GM12878 (cell line): Measurements from ENCODE around the gene RPUSD3. TPM values are rescaled to one million over a fixed set of nuclear protein-coding genes. Genes with fewer than 3 reads are reported as not detected.

ENCODE experiments used
- ATAC-seq: fragments of 200-7000 bp; cut with Tn5 transposase; 3 replicates; pipeline ENCODE4 v1.9.1; 2020; ENCODE audit warnings: mild to moderate bottlenecking, moderate library complexity
- BruUV-seq: library from RNA; stranded (reverse); fragments of 400-500 nt; replicated peaks from 2 replicates; lab custom pipeline; 2021; lab: Mats Ljungman, UMichigan
- CTCF ChIA-PET: fragments of 300-600 bp; sonication (Branson Sonifier 250); formaldehyde crosslinking; extraction: SDS; loops from one replicate; lab custom pipeline; 2021; ENCODE audit warnings: inconsistent platforms; lab: Yijun Ruan, JAX
- POLR2A ChIA-PET: fragments of 350-600 bp; formaldehyde crosslinking; extraction: SDS; loops from one replicate; lab custom pipeline; 2021; ENCODE audit warnings: inconsistent platforms; lab: Charles Lee
- RAD21 ChIA-PET: fragments of 300-600 bp; sonication (Branson Sonifier 250); formaldehyde crosslinking; loops from one replicate; lab custom pipeline; 2023; ENCODE audit warnings: antibody characterized with exemption; ENCODE audit not compliant: unreplicated experiment; lab: Charles Lee
- SMC1A ChIA-PET: fragments of 300-600 bp; sonication (Branson Sonifier 250); formaldehyde crosslinking; loops from one replicate; lab custom pipeline; 2023; ENCODE audit not compliant: unreplicated experiment, uncharacterized antibody; lab: Charles Lee
- DNase-seq: peaks from one replicate; pipeline ENCODE4 v3.0.0-alpha.2; 2011; ENCODE audit warnings: low read depth, low spot score
- FAIRE-seq: peaks from 3 replicates; lab custom pipeline; 2011; peaks lifted over from hg19 to GRCh38; lab: Jason Lieb, UNC
- H2AFZ ChIP-seq: 2 replicates; pipeline ENCODE4 v1.6.0; 2011; ENCODE audit warnings: low read depth, low read length, control low read depth; ENCODE audit not compliant: control insufficient read depth
- H3K27ac ChIP-seq: 2 replicates; pipeline ENCODE4 v1.5.1; 2011; ENCODE audit warnings: control low read depth; ENCODE audit not compliant: control insufficient read depth, insufficient read depth
- H3K27me3 ChIP-seq, 2 experiments: replicated peaks in 1 of 2; 2 replicates each; pipeline versions ENCODE4 v1.6.0 to v1.6.1; 2011; ENCODE audit warnings: low read length in 1 of 2; ENCODE audit not compliant: control insufficient read depth in 2 of 2, insufficient read depth in 2 of 2
- H3K36me3 ChIP-seq, 2 experiments: 2 replicates each; pipeline ENCODE4 v1.5.1; 2011; ENCODE audit warnings: low read length in 1 of 2; ENCODE audit not compliant: control insufficient read depth in 2 of 2, insufficient read depth in 2 of 2
- H3K4me1 ChIP-seq: 2 replicates; pipeline ENCODE4 v1.6.1; 2011; ENCODE audit warnings: mild to moderate bottlenecking, low read length, moderate library complexity, mixed read lengths; ENCODE audit not compliant: control insufficient read depth, insufficient read depth
- H3K4me2 ChIP-seq: 2 replicates; pipeline ENCODE4 v1.6.0; 2011; ENCODE audit warnings: control low read depth; ENCODE audit not compliant: control insufficient read depth, insufficient read depth
- H3K4me3 ChIP-seq: fragments of 200-600 bp; sonication (generic); 2 replicates; pipeline ENCODE4 v1.5.1; 2016
- H3K79me2 ChIP-seq: 2 replicates; pipeline ENCODE4 v1.6.0; 2011; ENCODE audit warnings: low read length; ENCODE audit not compliant: control insufficient read depth, insufficient read depth
- H3K9ac ChIP-seq: 2 replicates; pipeline ENCODE4 v1.8.0; 2011; ENCODE audit warnings: low read length, control low read depth, mixed read lengths; ENCODE audit not compliant: control insufficient read depth, insufficient read depth
- H3K9me3 ChIP-seq: replicated peaks from 3 replicates; pipeline ENCODE4 v1.5.1; 2011; ENCODE audit warnings: mild to moderate bottlenecking, low read length; ENCODE audit not compliant: control insufficient read depth, insufficient read depth
- H4K20me1 ChIP-seq: 2 replicates; pipeline ENCODE4 v1.6.0; 2011; ENCODE audit not compliant: control insufficient read depth, insufficient read depth
- MTA2 ChIP-seq: fragments of 450-650 bp; IDR thresholded peaks from 2 replicates; pipeline ENCODE4 v1.6.1; 2016; ENCODE audit warnings: low read depth, mild to moderate bottlenecking, moderate library complexity
- MYC ChIP-seq: IDR thresholded peaks from 2 replicates; pipeline ENCODE4 v1.6.1; 2011; ENCODE audit warnings: mild to moderate bottlenecking, low read length, moderate library complexity, inconsistent platforms; ENCODE audit not compliant: insufficient read depth, insufficient replicate concordance, insufficient read length, severe bottlenecking
- NRF1 ChIP-seq: conservative IDR thresholded peaks from 2 replicates; pipeline ENCODE4 v1.6.1; 2011; ENCODE audit warnings: mild to moderate bottlenecking, low read depth, low read length, improper control_type of control experiment
- TAF1 ChIP-seq: IDR thresholded peaks from 2 replicates; pipeline ENCODE4 v1.6.1; 2011; ENCODE audit warnings: mild to moderate bottlenecking, low read depth, low read length, borderline replicate concordance
- WGBS: methylation state at CpG from one replicate; pipeline ENCODE4 v1.1.6; 2016; ENCODE audit warnings: low lambda C conversion rate; ENCODE audit not compliant: insufficient replicate concordance, insufficient coverage; ENCODE audit errors: missing lambda C conversion rate; 5-methylcytosine and 5-hydroxymethylcytosine counted together
- in situ Hi-C: fragments of 300-500 bp; cut with MboI; formaldehyde crosslinking; loops from 9 replicates; pipeline ENCODE4 v1.14.3; 2018; ENCODE audit warnings: mixed read lengths
- intact Hi-C: fragments of 100-400 bp; cut with micrococcal nuclease; formaldehyde crosslinking; loops from one replicate; pipeline ENCODE4 v1.14.2; 2022; ENCODE audit not compliant: unreplicated experiment
- polyA plus RNA-seq, 11 experiments: library from polyadenylated mRNA; depleted of rRNA in 4 of 11; unstranded in 6 of 11; stranded (reverse) in 5 of 11; fragments of >200 nt; fragmentation: Nextera tagmentation in 4 of 11; fragmentation: Illumina TruSeq in 1 of 11; extraction: Ambion mirVana in 4 of 11; extraction: Trizol in 1 of 11; gene quantifications; 1 replicate in 1 of 11; 2 replicates in 10 of 11; pipeline versions ENCODE4 v1.2.1 to v1.2.3, GENCODE V29; 2011 to 2016; ENCODE audit warnings: inconsistent platforms in 2 of 11, missing spikeins in 2 of 11, low read depth in 1 of 11
- total RNA-seq, 4 experiments: library from RNA; depleted of rRNA in 3 of 4; stranded (reverse); fragments of >200 nt in 3 of 4; fragmentation: Illumina TruSeq in 1 of 4; extraction: Trizol in 1 of 4; gene quantifications; 2 replicates each; pipeline versions ENCODE4 v1.2.1 to v1.2.3, GENCODE V29; 2013 to 2021
- TF ChIP-seq, protein P1 (sequence below): IDR thresholded peaks from 2 replicates; pipeline ENCODE4 v1.6.1; 2011; ENCODE audit warnings: borderline replicate concordance, low read depth, mild to moderate bottlenecking, moderate library complexity, low read length; ENCODE audit not compliant: insufficient read depth, poor library complexity, severe bottlenecking

Gene RPUSD3
- total and polyA plus RNA-seq, 10 of the 15 experiments (the other 5 are each of a cell fraction or from before 2014, with no cell fraction given), result 6.4 to 72.9 (median 41.8) TPM

DNA sequence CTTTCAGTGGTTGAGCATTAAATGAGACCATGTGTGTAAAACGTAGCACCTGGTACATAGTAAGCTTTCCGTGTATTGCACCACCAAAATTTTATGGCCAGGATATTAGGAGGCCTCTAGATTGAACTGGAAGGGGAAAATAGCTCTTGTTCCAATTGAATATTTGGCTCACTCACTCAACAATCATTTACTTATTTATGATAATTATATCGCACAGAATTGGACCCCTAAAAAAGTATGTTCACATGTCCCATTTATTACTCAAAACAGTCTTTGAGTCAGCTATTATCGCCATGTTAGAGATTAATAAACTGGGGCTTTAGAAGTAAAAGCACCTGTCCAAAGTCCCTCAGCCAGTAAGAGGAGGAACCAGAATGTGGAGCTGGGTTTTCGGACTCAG, 38.8 kb downstream of the RPUSD3 start:
- peaks cover 13% of the 10 kb centered on the region for H3K4me1 ChIP-seq
- intact Hi-C loops (loop anchor here (5.0 kb wide), 1 partner anchor 73 kb away; the partner anchor contains the start of gene BRPF1), in situ Hi-C loops (no loop called here)
- H3K79me2 ChIP-seq, result no peaks in the 10 kb centered on the region; the same call in 1 of the 2 replicates
- no peak for DNase-seq
- RAD21 ChIA-PET, result interaction anchor here (1.0 kb wide), 1 partner anchor 127 kb away, joined by 3 read pairs; no protein-coding TSS in a partner anchor
- peaks cover 37 to 52% of the 10 kb centered on the region in 2 experiments for H3K36me3 ChIP-seq
- no peak overlapping the region for H3K27ac ChIP-seq
- no peak for ATAC-seq
- no peak overlapping the region for H3K4me2 ChIP-seq
- no peaks in the 10 kb centered on the region for H3K9me3 ChIP-seq
- POLR2A ChIA-PET, result interaction anchor here (0.6 to 1.5 kb wide), 3 partner anchors 12 to 364 kb away, joined by 3 to 7 read pairs (median 4); partner anchors contain the start of genes ARPC4 and TADA3
- H3K4me3 ChIP-seq, result no peak overlapping the region
- TSS peak; percentile 26 for BruUV-seq
- H4K20me1 ChIP-seq, result no peaks in the 10 kb centered on the region; the same call in 1 of the 2 replicates
- no peak overlapping the region for H3K9ac ChIP-seq
- no peak overlapping the region for H2AFZ ChIP-seq
- SMC1A ChIA-PET, result interaction anchor here (0.8 to 1.2 kb wide), 2 partner anchors 9 to 74 kb away, joined by 3 read pairs; no protein-coding TSS in a partner anchor
- CTCF ChIA-PET, result interaction anchor here (1.0 to 1.2 kb wide), 2 partner anchors 9 to 72 kb away, joined by 3 read pairs; no protein-coding TSS in a partner anchor
- WGBS, result 67% methylated on average over 5 of the region's 5 CpGs
- TF ChIP-seq MTA2, result no peak
- TF ChIP-seq NRF1, result no peak
- TF ChIP-seq, protein P1, sequence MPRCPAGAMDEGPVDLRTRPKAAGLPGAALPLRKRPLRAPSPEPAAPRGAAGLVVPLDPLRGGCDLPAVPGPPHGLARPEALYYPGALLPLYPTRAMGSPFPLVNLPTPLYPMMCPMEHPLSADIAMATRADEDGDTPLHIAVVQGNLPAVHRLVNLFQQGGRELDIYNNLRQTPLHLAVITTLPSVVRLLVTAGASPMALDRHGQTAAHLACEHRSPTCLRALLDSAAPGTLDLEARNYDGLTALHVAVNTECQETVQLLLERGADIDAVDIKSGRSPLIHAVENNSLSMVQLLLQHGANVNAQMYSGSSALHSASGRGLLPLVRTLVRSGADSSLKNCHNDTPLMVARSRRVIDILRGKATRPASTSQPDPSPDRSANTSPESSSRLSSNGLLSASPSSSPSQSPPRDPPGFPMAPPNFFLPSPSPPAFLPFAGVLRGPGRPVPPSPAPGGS, result no peak
- TF ChIP-seq MYC, result no peak
- TF ChIP-seq TAF1, result no peak
- no peak for FAIRE-seq
- no peaks in the 10 kb centered on the region for H3K27me3 ChIP-seq
